Measurements from ENCODE around the gene FLNB. TPM values are rescaled to one million over a fixed set of nuclear protein-coding genes. Genes with fewer than 3 reads are reported as not detected.

Gene FLNB
- total RNA-seq, 1 experiment from 2014 or later: 309 TPM

- DNase-seq (ENCODE audit: low read depth, low spot score) (no peak), ATAC-seq (no peak)
- no TSS peak for BruUV-seq (replicated peaks)
- Histone ChIP-seq H3K4me3 (ENCODE audit: low read depth in 2 of 2, low read length in 2 of 2) (no peak within 1 kb of the TSS), H3K27me3 (ENCODE audit: control insufficient read depth, insufficient read depth, low read length) (no peaks in the 10 kb centered on the region), H3K36me3 (ENCODE audit: control insufficient read depth, insufficient read depth, low read length) (no peaks in the 10 kb centered on the region), H3K27ac (ENCODE audit: low read length) (no peak within 1 kb of the TSS), H3K9me3 (ENCODE audit: control insufficient read depth, insufficient read depth, low read depth, low read length) (no peaks in the 10 kb centered on the region), H3K4me1 (ENCODE audit: control insufficient read depth, insufficient read depth, low read length) (no peaks in the 10 kb centered on the region)
- intact Hi-C loops (cut with micrococcal nuclease; ENCODE audit: unreplicated experiment): no loop called here
- ChIA-PET CTCF (interaction anchor here (0.7 kb wide), 1 partner anchor 24 kb away, joined by 4 read pairs; no protein-coding TSS in a partner anchor), POLR2A (no interaction called here)
- in situ Hi-C loops (cut with HindIII; ENCODE audit: low pct_unique_long_range_greater_than_20kb, low sequenced_read_pairs): no loop called here
- TF ChIP-seq TCF7L2 (IDR thresholded peaks at IDR 0.05; ENCODE audit: low read depth, low read length): no peak
- TF ChIP-seq CTCF (IDR thresholded peaks at IDR 0.05): no peak
- no peak for TF ChIP-seq POLR2AphosphoS5 (IDR thresholded peaks at IDR 0.05; ENCODE audit: low read depth, low read length)
- no peak for TF ChIP-seq REST (IDR thresholded peaks at IDR 0.05; ENCODE audit: insufficient read depth in 1 of 2, low read depth in 2 of 2, low read length in 1 of 2)
- TF ChIP-seq SIN3A (IDR thresholded peaks at IDR 0.05; ENCODE audit: borderline replicate concordance, insufficient read depth, low read depth, low read length): no peak
Observed at GRCh38 chr3:58210761-58211460, 202.7 kb downstream of the FLNB start, which contains the start of gene DNASE1L3. Gene DNASE1L3, minus strand, starts transcription at chr3:58210972. Its CDS starts 66 bp downstream, at chr3:58210906.

GRCh38 chr3:58214484-58215316 lies 206.5 kb downstream of the FLNB start:
- Histone ChIP-seq H3K36me3 (ENCODE audit: control insufficient read depth, insufficient read depth, low read length) (no peaks in the 10 kb centered on the region), H3K27me3 (ENCODE audit: control insufficient read depth, insufficient read depth, low read length) (no peaks in the 10 kb centered on the region), H3K27ac (ENCODE audit: low read length) (no peak overlapping the region), H3K9me3 (ENCODE audit: control insufficient read depth, insufficient read depth, low read depth, low read length) (no peaks in the 10 kb centered on the region), H3K4me3 (ENCODE audit: low read depth in 2 of 2, low read length in 2 of 2) (no peak overlapping the region), H3K4me1 (ENCODE audit: control insufficient read depth, insufficient read depth, low read length) (peaks cover 7% of the 10 kb centered on the region; the same call in 1 of the 2 replicates)
- CTCF ChIA-PET: no interaction called here
- BruUV-seq (replicated peaks): no TSS peak
- POLR2A ChIA-PET: no interaction called here
- no peak for TF ChIP-seq POLR2AphosphoS5 (IDR thresholded peaks at IDR 0.05; ENCODE audit: low read depth, low read length)
- ATAC-seq (no peak), DNase-seq (ENCODE audit: low read depth, low spot score) (no peak)
- in situ Hi-C loops (cut with HindIII; ENCODE audit: low pct_unique_long_range_greater_than_20kb, low sequenced_read_pairs) (no loop called here), intact Hi-C loops (cut with micrococcal nuclease; ENCODE audit: unreplicated experiment) (no loop called here)

Data from Panc1 (cell line).